ENCODE measurements around the gene PLCB1.
"Not testable (repeated sequence)": the region's sequence is repeated elsewhere in the genome, so short reads cannot be mapped to it uniquely, and the experiment has no call there.

The PLCB1 gene

GRCh38 chr20:8545212-8545611, 413.1 kb downstream of the PLCB1 start:
- DNase-seq (ENCODE audit: low read depth in 2 of 2) = no peak

DNA sequence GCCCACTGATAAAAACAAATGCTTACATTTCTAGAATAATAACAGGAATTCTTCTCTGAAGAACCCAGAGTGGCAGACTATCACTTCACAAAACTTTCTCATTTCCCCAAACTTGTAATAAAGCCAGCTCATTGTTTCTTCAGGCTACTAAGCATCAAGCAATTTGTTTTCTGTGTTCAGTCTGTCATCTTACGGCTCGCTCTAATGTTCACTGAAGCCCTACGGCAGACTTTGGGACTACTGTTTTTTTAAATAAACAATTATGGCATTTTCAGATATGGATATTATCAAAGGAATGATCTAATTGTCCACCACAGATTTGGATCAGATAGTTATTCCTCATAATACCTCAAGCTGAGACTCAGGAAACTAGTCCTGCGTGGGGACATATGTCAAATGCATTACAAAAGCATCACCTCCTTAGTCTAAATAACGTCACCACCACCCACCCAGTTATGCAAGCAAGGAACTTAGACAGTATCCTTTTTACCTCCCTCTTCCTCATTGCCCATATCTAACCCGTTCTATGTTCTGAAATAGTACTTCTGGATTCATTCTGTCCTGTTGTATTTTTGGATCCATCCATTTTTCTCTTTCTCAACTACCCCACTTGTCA, 415.1 kb downstream of the PLCB1 start:
- no peak for DNase-seq (ENCODE audit: low read depth in 2 of 2)

- no peak for DNase-seq (ENCODE audit: low read depth in 2 of 2)
Measured at GRCh38 chr20:8547968-8548588, 416.0 kb downstream of the PLCB1 start.

- DNase-seq (ENCODE audit: low read depth in 2 of 2) = no peak
Measured at GRCh38 chr20:8549192-8549591, 417.1 kb downstream of the PLCB1 start.

DNA sequence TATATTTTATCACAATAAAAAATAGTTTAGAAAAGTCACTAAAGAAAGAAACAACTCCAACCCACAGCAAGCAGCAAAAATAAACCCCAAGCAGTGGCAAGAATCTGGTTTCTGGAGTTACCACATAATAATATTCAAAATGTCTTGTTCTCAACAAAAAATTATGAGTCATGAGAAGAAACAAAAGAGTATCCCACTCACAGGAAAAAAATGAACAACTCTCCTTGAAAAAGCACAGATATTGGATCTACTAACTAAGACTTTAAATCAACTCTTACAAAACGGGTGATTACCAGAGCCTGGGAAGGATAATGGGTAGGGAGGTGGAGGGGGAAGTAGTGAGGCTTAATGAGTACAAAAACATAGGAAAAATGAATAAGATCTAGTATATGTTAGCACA, 425.6 kb downstream of the PLCB1 start:
- no peak for DNase-seq (ENCODE audit: low read depth in 2 of 2)

- DNase-seq (ENCODE audit: low read depth in 2 of 2) = no peak
Measured at GRCh38 chr20:8562356-8562755, 430.3 kb downstream of the PLCB1 start.

- no peak for DNase-seq (ENCODE audit: low read depth in 2 of 2)
Measured at GRCh38 chr20:8568075-8568474, 436.0 kb downstream of the PLCB1 start.

DNA sequence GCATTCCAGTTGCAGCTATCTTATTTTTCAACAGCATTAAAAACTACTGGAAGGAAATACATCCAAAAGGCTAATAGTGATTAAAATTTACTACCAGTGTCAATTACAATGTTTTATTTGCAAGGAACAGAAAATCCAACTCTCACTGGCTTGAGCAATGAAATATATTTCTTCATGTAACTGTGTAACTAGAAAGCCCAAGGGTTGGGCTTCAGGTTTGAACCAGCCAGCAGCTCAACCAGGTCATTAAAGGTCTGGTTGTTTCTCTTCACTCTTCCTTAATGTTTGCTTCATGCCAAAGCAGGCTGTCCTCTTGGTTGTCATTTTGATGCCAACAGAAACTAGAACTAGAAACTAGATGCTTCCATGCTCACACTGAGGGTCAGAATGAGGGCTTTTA, 437.7 kb downstream of the PLCB1 start:
- no peak for DNase-seq (ENCODE audit: low read depth in 2 of 2)

DNA sequence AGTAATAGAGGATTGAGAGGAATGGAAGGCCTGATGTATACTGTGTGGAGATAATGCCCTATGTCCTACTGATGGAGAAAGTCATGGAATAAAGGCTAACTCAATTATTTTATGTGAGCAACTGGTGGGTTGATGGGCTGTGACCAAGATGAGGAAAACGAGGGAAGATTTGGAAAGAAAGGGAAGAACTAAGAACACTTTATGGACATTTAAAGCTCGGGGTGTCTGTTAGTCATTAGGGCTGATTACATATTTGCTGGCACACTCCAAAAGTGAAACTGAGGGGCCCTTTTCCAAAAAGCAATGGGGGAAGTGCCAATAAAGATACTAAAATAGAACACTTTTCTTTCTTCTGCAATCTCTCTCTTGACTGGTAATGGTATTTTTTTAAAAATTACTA, 439.5 kb downstream of the PLCB1 start:
- no peak for DNase-seq (ENCODE audit: low read depth in 2 of 2)

GRCh38 chr20:8573686-8574085, 441.6 kb downstream of the PLCB1 start:
- no peak for DNase-seq (ENCODE audit: low read depth in 2 of 2)

GRCh38 chr20:8575114-8575513, 443.0 kb downstream of the PLCB1 start:
- DNase-seq (ENCODE audit: low read depth in 2 of 2) = no peak

- DNase-seq (ENCODE audit: low read depth in 2 of 2) = no peak
Measured at GRCh38 chr20:8578161-8578865, 446.2 kb downstream of the PLCB1 start.

DNA sequence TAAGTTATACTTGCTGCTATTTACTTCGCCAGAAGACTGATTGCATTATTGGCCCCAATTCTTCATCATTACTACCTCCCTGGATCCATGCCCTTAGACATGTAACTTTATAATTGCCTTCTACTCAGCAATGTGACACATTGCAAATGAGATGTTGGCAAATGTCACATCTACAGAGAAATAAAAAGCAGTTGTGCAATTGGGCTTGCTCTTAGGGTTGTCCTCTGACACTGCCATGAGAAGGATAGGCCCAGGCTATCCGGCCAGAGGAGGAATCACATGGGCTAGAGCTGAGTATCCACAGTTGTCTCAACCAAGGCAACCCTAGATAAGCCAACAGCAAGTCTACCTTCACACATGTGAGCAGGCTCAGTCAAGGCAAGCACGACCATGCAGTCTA, 447.0 kb downstream of the PLCB1 start:
- no peak for DNase-seq (ENCODE audit: low read depth in 2 of 2)

GRCh38 chr20:8581446-8582183, 449.5 kb downstream of the PLCB1 start:
- DNase-seq (ENCODE audit: low read depth in 2 of 2) = no peak

DNA sequence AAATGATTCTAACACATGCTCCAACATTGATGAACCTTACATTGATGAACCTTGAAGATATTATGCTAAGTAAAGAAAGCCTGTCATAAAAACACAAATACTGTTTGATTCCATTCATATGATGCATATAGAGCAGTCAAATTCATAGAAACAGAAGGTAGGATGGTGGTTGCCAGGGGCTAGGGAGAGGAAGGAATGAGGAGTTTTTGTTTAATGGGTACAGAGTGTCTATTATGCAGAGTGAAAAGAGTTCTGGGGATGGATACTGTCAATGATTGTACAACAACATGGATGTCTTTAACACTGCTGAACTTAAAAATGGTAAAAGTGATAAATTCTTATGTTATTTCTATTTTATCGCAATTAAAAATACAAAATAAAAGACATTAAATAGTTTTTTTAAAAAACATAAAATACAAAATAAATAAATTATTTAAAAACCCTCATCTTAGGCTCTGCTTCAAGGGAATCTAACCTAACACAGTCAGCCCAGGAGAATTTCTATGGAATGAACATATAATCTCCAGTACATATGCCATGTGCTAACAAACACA, 451.0 kb downstream of the PLCB1 start:
- no peak for DNase-seq (ENCODE audit: low read depth in 2 of 2)

DNA sequence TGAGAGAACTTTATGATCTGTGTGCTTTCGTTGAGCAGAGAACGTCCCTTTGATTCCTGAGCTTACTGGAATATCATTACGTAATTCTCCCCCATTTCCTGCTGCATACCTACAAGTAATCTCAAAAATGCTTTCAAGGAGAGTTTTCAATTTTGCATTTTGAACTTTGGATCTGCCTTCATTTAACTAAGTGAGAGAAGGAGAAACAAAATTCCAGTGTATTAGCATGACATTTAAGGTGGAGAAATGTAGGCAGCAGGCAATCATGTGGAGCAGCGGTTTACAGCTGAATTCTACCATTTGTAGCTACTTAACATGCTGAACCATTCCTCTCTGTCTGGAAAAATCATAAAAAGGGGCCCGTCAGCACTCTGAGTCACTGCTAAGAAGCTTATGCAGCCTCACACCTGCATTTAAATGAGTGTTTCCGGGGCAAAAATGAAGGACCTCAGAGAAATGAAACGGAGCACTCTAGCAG, 451.5 kb downstream of the PLCB1 start:
- DNase-seq (ENCODE audit: low read depth in 2 of 2) = no peak

GRCh38 chr20:8587251-8587650, 455.2 kb downstream of the PLCB1 start:
- no peak for DNase-seq (ENCODE audit: low read depth in 2 of 2)

DNA sequence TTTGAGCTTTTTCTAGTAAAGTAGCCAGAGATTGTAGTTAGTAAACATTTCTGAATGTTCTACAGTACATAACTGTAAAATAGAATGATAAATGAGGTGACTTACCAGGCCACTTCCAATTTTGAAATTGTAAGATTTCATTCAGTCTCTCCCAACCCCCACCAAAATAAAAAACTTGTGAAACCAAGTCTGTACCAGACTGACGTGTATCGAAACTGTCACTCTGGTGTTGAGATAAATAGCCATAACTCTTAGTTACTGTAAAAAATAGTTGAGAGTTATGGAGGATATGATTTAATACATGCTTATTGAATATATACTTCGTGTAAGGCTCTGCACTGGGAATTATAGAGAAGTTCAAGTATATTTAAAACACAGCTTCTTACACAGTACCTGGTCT, 455.7 kb downstream of the PLCB1 start:
- DNase-seq (ENCODE audit: low read depth in 2 of 2) = no peak

DNA sequence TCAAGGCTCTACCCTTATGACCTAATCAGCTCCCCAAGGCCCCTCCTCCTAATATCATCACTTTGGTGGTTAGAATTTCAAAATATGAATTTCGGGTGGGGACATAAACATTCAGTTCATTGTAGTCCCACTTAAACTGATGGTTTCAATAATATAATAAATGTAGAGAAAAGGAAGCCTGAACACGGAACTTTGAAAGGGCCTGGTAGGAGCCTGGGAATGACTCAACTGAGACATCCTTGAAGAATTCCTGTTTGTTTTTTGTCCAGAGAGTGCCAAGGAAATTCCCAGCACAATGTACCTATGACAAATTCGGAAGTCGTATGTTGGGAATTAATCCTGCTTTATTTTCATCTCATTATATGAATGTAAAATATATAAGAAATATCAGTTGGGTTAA, 457.9 kb downstream of the PLCB1 start:
- no peak for DNase-seq (ENCODE audit: low read depth in 2 of 2)

DNA sequence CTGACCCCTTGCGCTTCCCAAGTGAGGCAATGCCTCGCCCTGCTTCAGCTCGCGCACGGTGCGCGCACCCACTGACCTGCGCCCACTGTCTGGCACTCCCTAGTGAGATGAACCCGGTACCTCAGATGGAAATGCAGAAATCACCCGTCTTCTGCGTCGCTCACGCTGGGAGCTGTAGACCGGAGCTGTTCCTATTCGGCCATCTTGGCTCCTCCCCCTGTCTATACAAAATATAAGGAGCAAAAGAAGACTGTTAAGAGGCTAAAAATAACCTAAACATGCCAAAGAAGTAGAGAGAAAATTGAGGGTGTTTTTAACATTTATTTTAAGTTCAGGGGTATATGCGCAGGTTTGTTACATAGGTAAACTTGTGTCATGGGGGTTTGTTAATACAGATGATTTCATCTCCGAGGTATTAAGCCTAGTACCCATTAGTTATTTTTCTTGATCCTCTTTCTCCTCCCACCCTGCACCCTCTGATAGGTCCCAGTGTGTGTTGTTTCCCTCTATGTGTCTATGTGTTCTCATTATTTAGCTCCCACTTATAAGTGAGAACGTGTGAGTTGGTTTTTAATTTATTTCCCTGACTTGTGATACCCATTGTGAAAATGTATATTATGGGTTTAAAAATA, 469.0 kb downstream of the PLCB1 start:
- DNase-seq (ENCODE audit: low read depth in 2 of 2) = not testable (repeated sequence)

- DNase-seq (ENCODE audit: low read depth in 2 of 2) = no peak
Measured at GRCh38 chr20:8601542-8601912, 469.5 kb downstream of the PLCB1 start.

All from stimulated activated CD8-positive, alpha-beta memory T cell treated with anti-CD3 and anti-CD28 coated beads, Interleukin-7, amount 100 ng/mL, for 4 hours (primary cell).